K562 (cell line): ENCODE data around the gene MTO1. TPM values are rescaled to one million over a fixed set of nuclear protein-coding genes. Genes with fewer than 3 reads are reported as not detected.
A peak's percentile ranks its signal among the peaks of the same experiment; 100 is the strongest.

Source experiments
- CBX1 ChIP-seq: sonication (generic); IDR thresholded peaks from 2 replicates; pipeline ENCODE4 v1.6.1; 2016; ENCODE audit warnings: antibody characterized with exemption, low read depth, mild to moderate bottlenecking
- FOXA1 ChIP-seq: fragments of 450-650 bp; IDR thresholded peaks from 2 replicates; pipeline ENCODE4 v1.6.1; 2016; ENCODE audit warnings: mild to moderate bottlenecking, borderline replicate concordance
- GATA2 ChIP-seq: sonication (generic); formaldehyde crosslinking; IDR thresholded peaks from 2 replicates; pipeline ENCODE4 v1.4.0; 2020; ENCODE audit warnings: mild to moderate bottlenecking, missing genetic modification reagents
- HDAC8 ChIP-seq: fragments of 450-650 bp; IDR thresholded peaks from 2 replicates; pipeline ENCODE4 v1.6.1; 2016; ENCODE audit warnings: mild to moderate bottlenecking, missing genetic modification characterization, moderate library complexity, missing compliant biosample characterization
- NR2F6 ChIP-seq: fragments of 450-650 bp; formaldehyde crosslinking; IDR thresholded peaks from 2 replicates; pipeline ENCODE4 v1.4.0; 2020; ENCODE audit warnings: mild to moderate bottlenecking
- POLR3G ChIP-seq: IDR thresholded peaks from 2 replicates; pipeline ENCODE4 v1.6.1; 2011; ENCODE audit not compliant: insufficient read length, insufficient replicate concordance; ENCODE audit errors: extremely low read depth
- RAD21 ChIP-seq, 2 experiments: fragments of 250-450 bp in 1 of 2; fragments of 450-650 bp in 1 of 2; sonication (Bioruptor Pico) in 1 of 2; formaldehyde crosslinking in 1 of 2; IDR thresholded peaks in 1 of 2; conservative IDR thresholded peaks in 1 of 2; 2 replicates each; pipeline versions ENCODE4 v1.4.0 to v1.8.0; 2020 to 2022; ENCODE audit warnings: mild to moderate bottlenecking in 2 of 2, moderate library complexity in 1 of 2
- XRCC5 ChIP-seq: fragments of 200-400 bp; formaldehyde crosslinking; IDR thresholded peaks from 2 replicates; pipeline ENCODE4 v1.6.1; 2017; ENCODE audit warnings: low read depth, mild to moderate bottlenecking, low read length
- ZNF830 ChIP-seq: fragments of 250-450 bp; sonication (Bioruptor Pico); IDR thresholded peaks from 2 replicates; pipeline ENCODE4 v1.5.0; 2021; ENCODE audit warnings: mild to moderate bottlenecking
- polyA plus RNA-seq, 8 experiments: library from polyadenylated mRNA; depleted of rRNA in 4 of 8; stranded (reverse) in 5 of 8; unstranded in 3 of 8; fragments of >200 nt; fragmentation: Nextera tagmentation in 2 of 8; fragmentation: Illumina TruSeq in 1 of 8; extraction: Ambion mirVana in 2 of 8; extraction: Trizol in 1 of 8; gene quantifications; 2 replicates each; pipeline versions ENCODE4 v1.2.1 to v1.2.3, GENCODE V29; 2011 to 2014; ENCODE audit warnings: inconsistent platforms in 1 of 8, missing spikeins in 1 of 8
- total RNA-seq, 7 experiments: library from RNA; depleted of rRNA in 6 of 7; stranded (reverse); fragments of >200 nt in 6 of 7; fragmentation: Illumina TruSeq in 2 of 7; extraction: Trizol in 2 of 7; gene quantifications; 2 replicates each; pipeline versions ENCODE4 v1.2.1 to v1.2.3, GENCODE V29; 2011 to 2021; ENCODE audit warnings: low replicate concordance in 1 of 7
- TF ChIP-seq, protein P1 (sequence below): fragments of 450-650 bp; formaldehyde crosslinking; IDR thresholded peaks from 2 replicates; pipeline ENCODE4 v1.4.0; 2022; ENCODE audit warnings: missing genetic modification characterization
- TF ChIP-seq, protein P2 (sequence below): fragments of 450-650 bp; IDR thresholded peaks from 2 replicates; pipeline ENCODE4 v1.6.1; 2017; ENCODE audit warnings: antibody characterized with exemption, mild to moderate bottlenecking
- TF ChIP-seq, protein P3 (sequence below), 3 experiments: fragments of 200-800 bp in 1 of 3; fragments of 250-450 bp in 1 of 3; fragments of 450-650 bp in 1 of 3; sonication (Bioruptor Pico) in 1 of 3; sonication (Bioruptor generic) in 1 of 3; formaldehyde crosslinking in 1 of 3; IDR thresholded peaks; 2 replicates each; pipeline versions ENCODE4 v1.6.1 to v1.8.0; 2016 to 2022; ENCODE audit warnings: mild to moderate bottlenecking in 2 of 3, missing genetic modification characterization in 2 of 3, missing compliant biosample characterization in 1 of 3, moderate library complexity in 1 of 3
- TF ChIP-seq, protein P4 (sequence below): fragments of 450-650 bp; IDR thresholded peaks from 2 replicates; pipeline ENCODE4 v1.6.1; 2018; ENCODE audit not compliant: partially characterized antibody

Gene MTO1
- total and polyA plus RNA-seq, 9 of the 15 experiments (the other 6 are each of a cell fraction or from before 2014, with no cell fraction given), result 33.4 to 62.3 (median 50.6) TPM

DNA sequence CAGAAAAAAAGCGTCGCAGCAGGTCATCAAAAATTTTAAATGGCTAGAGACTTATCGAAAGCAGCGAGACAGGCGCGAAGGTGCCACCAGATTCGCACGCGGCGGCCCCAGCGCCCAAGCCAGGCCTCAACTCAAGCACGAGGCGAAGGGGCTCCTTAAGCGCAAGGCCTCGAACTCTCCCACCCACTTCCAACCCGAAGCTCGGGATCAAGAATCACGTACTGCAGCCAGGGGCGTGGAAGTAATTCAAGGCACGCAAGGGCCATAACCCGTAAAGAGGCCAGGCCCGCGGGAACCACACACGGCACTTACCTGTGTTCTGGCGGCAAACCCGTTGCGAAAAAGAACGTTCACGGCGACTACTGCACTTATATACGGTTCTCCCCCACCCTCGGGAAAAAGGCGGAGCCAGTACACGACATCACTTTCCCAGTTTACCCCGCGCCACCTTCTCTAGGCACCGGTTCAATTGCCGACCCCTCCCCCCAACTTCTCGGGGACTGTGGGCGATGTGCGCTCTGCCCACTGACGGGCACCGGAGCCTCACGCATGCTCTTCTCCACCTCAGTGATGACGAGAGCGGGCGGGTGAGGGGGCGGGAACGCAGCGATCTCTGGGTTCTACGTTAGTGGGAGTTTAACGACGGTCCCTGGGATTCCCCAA, 59.3 kb downstream of the MTO1 start, which contains the start of gene EEF1A1 (continued):
- TF ChIP-seq, protein P1, sequence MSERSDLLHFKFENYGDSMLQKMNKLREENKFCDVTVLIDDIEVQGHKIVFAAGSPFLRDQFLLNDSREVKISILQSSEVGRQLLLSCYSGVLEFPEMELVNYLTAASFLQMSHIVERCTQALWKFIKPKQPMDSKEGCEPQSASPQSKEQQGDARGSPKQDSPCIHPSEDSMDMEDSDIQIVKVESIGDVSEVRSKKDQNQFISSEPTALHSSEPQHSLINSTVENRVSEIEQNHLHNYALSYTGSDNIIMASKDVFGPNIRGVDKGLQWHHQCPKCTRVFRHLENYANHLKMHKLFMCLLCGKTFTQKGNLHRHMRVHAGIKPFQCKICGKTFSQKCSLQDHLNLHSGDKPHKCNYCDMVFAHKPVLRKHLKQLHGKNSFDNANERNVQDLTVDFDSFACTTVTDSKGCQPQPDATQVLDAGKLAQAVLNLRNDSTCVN, result peak; percentile 68; the same call in 1 of the 2 replicates
- TF ChIP-seq, protein P2, sequence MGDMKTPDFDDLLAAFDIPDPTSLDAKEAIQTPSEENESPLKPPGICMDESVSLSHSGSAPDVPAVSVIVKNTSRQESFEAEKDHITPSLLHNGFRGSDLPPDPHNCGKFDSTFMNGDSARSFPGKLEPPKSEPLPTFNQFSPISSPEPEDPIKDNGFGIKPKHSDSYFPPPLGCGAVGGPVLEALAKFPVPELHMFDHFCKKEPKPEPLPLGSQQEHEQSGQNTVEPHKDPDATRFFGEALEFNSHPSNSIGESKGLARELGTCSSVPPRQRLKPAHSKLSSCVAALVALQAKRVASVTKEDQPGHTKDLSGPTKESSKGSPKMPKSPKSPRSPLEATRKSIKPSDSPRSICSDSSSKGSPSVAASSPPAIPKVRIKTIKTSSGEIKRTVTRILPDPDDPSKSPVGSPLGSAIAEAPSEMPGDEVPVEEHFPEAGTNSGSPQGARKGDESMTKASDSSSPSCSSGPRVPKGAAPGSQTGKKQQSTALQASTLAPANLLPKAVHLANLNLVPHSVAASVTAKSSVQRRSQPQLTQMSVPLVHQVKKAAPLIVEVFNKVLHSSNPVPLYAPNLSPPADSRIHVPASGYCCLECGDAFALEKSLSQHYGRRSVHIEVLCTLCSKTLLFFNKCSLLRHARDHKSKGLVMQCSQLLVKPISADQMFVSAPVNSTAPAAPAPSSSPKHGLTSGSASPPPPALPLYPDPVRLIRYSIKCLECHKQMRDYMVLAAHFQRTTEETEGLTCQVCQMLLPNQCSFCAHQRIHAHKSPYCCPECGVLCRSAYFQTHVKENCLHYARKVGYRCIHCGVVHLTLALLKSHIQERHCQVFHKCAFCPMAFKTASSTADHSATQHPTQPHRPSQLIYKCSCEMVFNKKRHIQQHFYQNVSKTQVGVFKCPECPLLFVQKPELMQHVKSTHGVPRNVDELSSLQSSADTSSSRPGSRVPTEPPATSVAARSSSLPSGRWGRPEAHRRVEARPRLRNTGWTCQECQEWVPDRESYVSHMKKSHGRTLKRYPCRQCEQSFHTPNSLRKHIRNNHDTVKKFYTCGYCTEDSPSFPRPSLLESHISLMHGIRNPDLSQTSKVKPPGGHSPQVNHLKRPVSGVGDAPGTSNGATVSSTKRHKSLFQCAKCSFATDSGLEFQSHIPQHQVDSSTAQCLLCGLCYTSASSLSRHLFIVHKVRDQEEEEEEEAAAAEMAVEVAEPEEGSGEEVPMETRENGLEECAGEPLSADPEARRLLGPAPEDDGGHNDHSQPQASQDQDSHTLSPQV, result peak; percentile 76
- TF ChIP-seq, protein P3, sequence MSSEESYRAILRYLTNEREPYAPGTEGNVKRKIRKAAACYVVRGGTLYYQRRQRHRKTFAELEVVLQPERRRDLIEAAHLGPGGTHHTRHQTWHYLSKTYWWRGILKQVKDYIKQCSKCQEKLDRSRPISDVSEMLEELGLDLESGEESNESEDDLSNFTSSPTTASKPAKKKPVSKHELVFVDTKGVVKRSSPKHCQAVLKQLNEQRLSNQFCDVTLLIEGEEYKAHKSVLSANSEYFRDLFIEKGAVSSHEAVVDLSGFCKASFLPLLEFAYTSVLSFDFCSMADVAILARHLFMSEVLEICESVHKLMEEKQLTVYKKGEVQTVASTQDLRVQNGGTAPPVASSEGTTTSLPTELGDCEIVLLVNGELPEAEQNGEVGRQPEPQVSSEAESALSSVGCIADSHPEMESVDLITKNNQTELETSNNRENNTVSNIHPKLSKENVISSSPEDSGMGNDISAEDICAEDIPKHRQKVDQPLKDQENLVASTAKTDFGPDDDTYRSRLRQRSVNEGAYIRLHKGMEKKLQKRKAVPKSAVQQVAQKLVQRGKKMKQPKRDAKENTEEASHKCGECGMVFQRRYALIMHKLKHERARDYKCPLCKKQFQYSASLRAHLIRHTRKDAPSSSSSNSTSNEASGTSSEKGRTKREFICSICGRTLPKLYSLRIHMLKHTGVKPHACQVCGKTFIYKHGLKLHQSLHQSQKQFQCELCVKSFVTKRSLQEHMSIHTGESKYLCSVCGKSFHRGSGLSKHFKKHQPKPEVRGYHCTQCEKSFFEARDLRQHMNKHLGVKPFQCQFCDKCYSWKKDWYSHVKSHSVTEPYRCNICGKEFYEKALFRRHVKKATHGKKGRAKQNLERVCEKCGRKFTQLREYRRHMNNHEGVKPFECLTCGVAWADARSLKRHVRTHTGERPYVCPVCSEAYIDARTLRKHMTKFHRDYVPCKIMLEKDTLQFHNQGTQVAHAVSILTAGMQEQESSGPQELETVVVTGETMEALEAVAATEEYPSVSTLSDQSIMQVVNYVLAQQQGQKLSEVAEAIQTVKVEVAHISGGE (CRISPR knock-in tag; IDR thresholded peaks at IDR 0.05), result peak in 2 of 3 experiments; percentile 22 to 47; a peak in 1 of 6 replicates
- TF ChIP-seq POLR3G, result no peak
- TF ChIP-seq, protein P4, sequence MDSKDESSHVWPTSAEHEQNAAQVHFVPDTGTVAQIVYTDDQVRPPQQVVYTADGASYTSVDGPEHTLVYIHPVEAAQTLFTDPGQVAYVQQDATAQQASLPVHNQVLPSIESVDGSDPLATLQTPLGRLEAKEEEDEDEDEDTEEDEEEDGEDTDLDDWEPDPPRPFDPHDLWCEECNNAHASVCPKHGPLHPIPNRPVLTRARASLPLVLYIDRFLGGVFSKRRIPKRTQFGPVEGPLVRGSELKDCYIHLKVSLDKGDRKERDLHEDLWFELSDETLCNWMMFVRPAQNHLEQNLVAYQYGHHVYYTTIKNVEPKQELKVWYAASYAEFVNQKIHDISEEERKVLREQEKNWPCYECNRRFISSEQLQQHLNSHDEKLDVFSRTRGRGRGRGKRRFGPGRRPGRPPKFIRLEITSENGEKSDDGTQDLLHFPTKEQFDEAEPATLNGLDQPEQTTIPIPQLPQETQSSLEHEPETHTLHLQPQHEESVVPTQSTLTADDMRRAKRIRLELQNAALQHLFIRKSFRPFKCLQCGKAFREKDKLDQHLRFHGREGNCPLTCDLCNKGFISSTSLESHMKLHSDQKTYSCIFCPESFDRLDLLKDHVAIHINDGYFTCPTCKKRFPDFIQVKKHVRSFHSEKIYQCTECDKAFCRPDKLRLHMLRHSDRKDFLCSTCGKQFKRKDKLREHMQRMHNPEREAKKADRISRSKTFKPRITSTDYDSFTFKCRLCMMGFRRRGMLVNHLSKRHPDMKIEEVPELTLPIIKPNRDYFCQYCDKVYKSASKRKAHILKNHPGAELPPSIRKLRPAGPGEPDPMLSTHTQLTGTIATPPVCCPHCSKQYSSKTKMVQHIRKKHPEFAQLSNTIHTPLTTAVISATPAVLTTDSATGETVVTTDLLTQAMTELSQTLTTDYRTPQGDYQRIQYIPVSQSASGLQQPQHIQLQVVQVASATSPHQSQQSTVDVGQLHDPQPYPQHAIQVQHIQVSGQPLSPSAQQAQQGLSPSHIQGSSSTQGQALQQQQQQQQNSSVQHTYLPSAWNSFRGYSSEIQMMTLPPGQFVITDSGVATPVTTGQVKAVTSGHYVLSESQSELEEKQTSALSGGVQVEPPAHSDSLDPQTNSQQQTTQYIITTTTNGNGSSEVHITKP, result no peak
- peak; percentile 88 for TF ChIP-seq NR2F6 (CRISPR knock-in tag)
- no peak for TF ChIP-seq HDAC8 (tag)
- TF ChIP-seq RAD21 (CRISPR knock-in tag; conservative IDR thresholded peaks at IDR 0.05 in 1 of 2, IDR thresholded peaks at IDR 0.05 in 1 of 2), result peak; percentile 7 to 16; a peak in 1 of 4 replicates
- TF ChIP-seq FOXA1, result no peak
- no peak for TF ChIP-seq GATA2 (CRISPR knock-in tag)
- TF ChIP-seq XRCC5, result peak; percentile 95
- peak; percentile 99 for TF ChIP-seq CBX1
- TF ChIP-seq ZNF830 (CRISPR knock-in tag), result no peak
